GM18502 (cell line): ENCODE data around the gene KIF26B.
"Not testable (repeated sequence)": the region's sequence is repeated elsewhere in the genome, so short reads cannot be mapped to it uniquely, and the experiment has no call there.

Experiments
- ATAC-seq: cut with Tn5 transposase; IDR thresholded peaks from one replicate; pipeline ENCODE4 v1.9.1; 2021; ENCODE audit warnings: mild to moderate bottlenecking; ENCODE audit not compliant: unreplicated experiment, poor library complexity

KIF26B gene

GRCh38 chr1:245154429-245155271 is at the start of gene KIF26B:
KIF26B (plus strand) TSS chr1:245154985; CDS start chr1:245155425, 440 bp downstream.
- no peak for ATAC-seq

- ATAC-seq: no peak
Observed at GRCh38 chr1:245105042-245105441, 49.7 kb upstream of the KIF26B start.

DNA sequence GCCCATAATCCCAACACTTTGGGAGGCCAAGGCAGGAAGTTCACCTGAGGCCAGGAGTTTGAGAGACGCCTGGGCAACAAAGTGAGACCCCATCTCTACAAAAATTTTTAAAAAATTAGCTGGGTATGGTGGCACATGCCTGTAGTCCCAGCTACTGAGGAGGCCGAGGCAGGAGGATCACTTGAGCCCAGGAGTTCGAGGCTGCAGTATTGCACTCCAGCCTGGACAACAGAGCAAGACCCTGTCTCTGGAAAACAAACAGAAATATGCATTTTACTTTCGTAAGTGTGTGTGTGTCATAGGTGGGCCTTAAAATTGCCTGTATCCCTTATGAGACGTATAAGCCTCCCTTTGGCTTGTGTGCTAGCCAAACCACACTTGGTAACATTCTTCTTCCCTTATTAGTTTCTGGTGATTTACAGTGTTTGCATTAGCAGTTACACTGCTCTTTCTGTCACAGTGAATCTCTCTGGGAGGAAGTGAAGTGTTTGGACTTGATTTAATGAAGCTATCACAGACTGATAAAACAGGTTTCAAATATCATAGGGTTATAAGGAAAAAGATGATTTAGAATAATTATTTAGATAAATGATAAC is 48.9 kb upstream of the KIF26B start:
- no peak for ATAC-seq

DNA sequence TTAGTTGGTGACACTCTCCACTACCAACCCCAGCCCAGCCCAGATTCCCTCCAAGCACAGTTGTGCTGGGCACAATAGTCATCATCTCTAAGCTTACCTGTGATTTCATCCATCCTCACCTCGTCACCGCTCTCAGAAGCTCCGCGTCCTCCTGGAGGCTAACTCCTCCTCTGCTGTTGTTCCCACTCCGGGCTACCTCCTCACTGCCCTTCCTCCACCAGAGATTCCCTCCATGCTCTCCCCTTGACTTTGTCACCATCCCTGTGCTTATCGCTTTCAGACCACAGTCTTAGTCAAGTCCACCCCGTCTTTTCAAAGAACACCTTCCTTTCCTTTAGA is 47.0 kb upstream of the KIF26B start:
- no peak for ATAC-seq

DNA sequence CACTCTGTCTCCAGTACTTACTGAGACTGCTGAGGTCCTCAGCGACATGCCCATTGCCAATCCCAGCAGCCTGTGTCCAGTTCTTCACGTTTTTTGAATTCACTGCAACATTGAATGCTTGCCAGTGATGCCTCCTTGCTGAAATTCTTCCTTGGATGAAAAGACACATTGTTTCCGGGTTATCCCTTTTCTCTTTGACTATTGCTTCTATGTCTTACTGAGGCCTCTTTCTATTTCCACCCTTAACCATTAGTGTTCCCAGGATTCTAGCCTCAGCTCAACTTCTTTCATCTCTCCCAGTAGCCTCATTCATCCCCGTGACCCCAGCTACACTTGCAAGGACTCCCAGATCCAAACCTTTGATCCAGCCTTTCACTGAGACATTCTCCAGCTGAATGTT is 46.5 kb upstream of the KIF26B start:
- no peak for ATAC-seq

GRCh38 chr1:245108909-245109308 is 45.9 kb upstream of the KIF26B start:
- no peak for ATAC-seq

DNA sequence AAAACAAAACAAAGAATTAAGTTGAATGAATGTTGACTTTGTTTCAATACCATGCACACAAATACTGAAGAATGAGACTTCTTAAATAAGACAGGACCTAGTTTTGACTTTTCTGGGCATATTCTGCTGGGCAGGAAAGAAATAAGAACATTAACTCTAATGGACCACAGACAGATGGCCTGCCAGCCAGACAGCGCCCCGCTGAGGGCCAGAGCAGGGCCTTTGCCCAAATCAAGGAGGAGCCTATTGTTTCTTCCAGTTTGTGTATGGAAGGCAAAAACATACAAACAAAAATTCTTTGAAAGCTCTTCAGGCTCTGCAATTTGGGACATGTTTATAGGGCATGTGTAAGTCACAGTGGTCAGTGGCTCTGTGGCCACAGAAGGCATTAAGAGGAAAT is 44.4 kb upstream of the KIF26B start:
- no peak for ATAC-seq

GRCh38 chr1:245111073-245111472 is 43.7 kb upstream of the KIF26B start:
- ATAC-seq: no peak

- no peak for ATAC-seq
Observed at GRCh38 chr1:245113649-245114048, 41.1 kb upstream of the KIF26B start.

GRCh38 chr1:245116131-245116530 is 38.7 kb upstream of the KIF26B start:
- ATAC-seq: no peak

DNA sequence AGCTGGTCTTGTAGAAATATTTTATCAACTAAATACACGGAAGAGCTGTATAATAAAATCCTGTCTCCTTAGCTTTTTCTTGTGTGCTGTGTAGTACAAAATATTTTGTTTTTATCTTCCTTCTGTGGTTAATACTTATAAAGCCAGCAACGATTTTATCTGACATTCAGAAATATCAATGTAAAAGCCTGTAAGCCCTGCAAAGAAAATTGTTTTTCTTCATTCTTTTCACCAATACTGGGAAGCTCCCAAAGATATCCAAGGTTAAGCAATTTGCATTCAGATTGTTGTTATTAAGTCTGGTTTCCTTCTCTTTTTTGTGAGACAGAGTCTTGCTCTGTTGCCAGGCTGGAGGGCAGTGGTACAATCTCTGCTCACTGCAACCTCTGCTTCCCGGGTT is 38.0 kb upstream of the KIF26B start:
- ATAC-seq: no peak

DNA sequence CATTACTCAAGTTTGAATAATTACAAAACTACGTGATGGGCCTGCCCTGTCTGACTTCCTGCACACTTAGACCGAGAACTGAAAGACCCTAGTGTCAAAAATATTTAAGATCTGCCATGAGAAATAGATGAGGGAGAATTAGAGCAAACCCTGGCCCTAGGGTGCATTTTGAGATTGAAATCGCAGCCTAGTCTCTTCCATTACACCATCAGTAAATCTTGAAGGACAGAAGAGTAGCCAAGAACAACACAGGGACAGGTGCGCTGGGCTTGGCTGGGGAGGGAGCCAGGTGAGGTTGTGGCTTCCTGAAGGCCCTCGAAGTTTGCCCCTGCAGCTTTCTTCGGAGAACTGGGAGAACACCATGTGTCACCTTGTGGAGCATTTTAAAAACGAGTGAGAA is 36.7 kb upstream of the KIF26B start:
- ATAC-seq: no peak

GRCh38 chr1:245118806-245119205 is 36.0 kb upstream of the KIF26B start:
- ATAC-seq: no peak

DNA sequence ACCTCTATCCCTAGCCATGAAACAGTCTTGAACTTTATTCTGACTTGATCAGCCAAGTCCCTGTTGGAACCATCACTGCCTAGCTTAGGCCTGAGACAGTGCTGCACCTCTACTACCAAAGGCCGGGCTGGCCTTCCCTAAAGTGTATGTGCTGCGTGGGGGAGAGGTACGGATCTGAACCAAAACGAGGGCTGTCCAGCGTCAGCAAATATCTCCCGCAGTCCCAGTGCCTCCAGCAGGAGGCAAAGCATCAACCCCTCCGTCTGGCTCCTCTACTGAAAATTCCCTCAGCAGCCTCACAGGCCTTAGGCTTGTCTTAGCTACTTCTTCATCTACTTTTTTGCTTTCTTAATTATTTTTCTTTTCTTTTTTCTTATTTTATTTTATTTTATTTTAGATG is 33.3 kb upstream of the KIF26B start:
- ATAC-seq: no peak

DNA sequence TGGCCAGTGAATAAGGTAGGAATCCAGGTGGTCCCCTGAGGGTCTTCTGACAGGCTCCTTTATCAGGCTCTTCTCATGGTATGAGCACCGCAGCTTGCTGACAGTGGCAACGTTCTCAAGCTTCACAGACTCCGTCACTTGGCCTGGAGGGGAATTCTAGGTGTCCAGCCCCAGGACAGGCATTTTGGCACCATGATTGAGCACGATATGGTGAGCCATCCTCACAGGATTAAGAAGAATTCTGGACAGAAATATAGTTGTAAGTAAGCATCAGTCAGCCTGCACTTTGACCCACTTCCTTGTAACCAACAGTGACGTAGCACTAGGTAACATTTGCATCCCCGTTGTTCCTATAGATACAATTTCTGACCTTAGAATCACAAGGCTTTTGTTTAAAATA is 30.5 kb upstream of the KIF26B start:
- ATAC-seq: no peak

DNA sequence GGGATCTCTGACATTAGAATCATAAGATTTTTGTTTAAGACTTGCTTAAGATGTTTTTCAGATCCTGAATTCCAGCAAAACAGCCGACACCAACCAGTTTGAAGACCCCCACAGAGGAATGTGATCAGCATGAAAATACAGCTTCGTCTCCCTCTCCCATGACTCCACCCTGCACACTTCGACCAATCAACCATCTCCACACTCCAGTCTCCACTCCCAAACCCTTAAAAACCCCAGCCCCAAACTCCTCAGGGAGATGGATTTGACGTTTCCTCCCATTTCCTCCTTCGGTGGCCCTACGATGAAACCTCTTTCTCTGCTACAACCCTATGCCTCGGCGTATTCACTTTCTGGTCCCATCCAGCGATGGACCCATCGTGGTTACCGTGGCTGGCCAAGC is 30.1 kb upstream of the KIF26B start:
- ATAC-seq: no peak

- ATAC-seq: no peak
Observed at GRCh38 chr1:245126530-245126929, 28.3 kb upstream of the KIF26B start.

DNA sequence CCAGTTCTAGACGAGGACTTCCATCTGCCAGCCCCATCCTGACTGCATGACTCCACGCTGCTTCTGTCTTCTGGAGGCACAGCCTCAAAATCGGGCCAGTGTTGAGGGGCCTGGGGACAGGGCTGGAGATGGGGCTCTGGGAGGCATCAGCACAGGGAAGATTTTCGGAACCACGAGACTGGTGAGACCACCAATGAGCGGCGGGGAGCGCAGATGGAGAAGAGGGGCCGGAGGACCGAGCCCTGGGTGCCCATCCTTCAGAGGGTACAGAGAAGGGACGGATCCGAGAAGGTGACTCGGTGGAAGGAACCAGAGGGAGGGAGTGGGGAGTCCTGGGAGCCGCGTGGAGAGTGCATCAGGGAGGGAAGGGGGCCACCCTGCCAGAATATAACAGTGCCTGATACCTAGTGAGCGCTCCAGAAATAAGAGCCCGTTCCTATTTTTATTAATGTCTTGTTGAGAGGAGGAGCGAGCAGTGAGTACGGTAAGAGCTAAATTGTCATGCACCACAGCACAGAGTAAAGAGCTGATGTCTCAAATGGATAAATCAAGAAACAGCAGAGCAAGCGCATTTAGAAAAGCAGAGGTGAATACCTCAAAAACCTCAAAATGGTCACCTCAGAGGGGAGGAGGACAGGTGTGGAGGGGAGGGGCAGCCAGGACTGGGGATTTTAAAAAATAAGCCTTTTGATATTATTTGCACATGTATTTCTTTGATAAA is 26.2 kb upstream of the KIF26B start:
- no peak for ATAC-seq

- no peak for ATAC-seq
Observed at GRCh38 chr1:245129319-245130240, 25.2 kb upstream of the KIF26B start.

DNA sequence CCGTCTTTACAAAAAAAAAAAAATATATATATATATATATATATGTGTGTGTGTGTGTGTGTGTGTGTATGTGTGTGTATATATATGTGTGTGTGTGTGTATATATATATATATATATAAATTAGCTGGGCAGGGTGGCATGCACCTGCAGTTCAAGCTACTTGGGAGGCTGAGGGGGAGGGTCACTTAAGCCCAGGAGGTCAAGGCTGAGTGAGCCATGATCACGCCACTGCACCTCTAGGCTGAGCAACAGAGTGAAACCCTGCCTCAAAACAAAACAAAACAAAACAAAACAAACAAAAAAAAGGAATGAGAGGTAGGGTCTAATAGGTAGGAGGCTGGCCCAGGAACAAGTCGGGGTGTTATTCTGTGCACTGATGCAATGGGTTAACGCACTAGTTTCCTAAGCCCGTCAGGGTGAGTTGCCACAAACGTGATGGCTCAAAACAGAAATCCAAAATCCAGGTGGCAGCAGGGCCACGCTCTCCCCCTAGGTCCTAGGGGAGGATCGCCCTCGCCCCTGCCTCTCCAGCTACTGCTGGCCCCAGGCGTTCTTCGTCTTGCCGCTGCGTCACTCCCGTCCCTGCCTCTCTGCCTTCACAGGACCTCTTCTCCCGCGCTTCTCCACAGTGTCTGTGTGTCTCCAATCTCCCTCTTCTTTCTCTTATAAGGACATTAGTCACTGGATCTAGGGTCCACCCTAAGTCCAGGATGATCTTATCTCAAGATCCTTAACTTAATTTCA is 24.3 kb upstream of the KIF26B start:
- not testable (repeated sequence) for ATAC-seq
